Loucy (cell line): ENCODE data around the gene DCXR.

Experiments
- EZH2phosphoT487 ChIP-seq: fragments of 200-600 bp; IDR thresholded peaks from 2 replicates; pipeline ENCODE4 v1.6.1; 2018; ENCODE audit warnings: antibody characterized with exemption, mild to moderate bottlenecking, moderate library complexity, borderline replicate concordance
- TF ChIP-seq, protein P1 (sequence below): fragments of 200-600 bp; sonication (generic); conservative IDR thresholded peaks from 2 replicates; pipeline ENCODE4 v1.5.1; 2014; ENCODE audit warnings: mild to moderate bottlenecking, antibody characterized with exemption, low read length

DNA sequence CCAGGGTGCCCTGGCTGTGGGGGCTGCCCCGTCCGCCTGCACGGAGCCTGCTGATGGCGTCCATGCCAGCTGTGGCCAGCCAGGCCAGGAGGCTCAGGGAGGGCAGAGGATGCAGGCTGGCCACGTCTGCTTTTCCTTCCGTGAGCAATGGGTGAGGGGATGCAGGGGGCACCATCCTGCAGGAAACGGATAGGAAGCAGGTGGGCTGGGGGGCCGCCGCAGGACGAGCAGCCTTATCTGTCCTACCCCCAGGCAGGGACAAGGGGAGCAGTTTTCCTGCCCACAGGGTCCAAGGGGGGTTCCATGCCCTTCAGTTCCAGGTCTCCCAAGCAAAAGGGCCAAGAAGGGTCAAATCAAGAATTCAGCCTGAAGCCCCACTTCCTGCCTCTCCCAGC, 21.4 kb upstream of the DCXR start:
- TF ChIP-seq, protein P1, sequence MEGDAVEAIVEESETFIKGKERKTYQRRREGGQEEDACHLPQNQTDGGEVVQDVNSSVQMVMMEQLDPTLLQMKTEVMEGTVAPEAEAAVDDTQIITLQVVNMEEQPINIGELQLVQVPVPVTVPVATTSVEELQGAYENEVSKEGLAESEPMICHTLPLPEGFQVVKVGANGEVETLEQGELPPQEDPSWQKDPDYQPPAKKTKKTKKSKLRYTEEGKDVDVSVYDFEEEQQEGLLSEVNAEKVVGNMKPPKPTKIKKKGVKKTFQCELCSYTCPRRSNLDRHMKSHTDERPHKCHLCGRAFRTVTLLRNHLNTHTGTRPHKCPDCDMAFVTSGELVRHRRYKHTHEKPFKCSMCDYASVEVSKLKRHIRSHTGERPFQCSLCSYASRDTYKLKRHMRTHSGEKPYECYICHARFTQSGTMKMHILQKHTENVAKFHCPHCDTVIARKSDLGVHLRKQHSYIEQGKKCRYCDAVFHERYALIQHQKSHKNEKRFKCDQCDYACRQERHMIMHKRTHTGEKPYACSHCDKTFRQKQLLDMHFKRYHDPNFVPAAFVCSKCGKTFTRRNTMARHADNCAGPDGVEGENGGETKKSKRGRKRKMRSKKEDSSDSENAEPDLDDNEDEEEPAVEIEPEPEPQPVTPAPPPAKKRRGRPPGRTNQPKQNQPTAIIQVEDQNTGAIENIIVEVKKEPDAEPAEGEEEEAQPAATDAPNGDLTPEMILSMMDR = no peak
- no peak for TF ChIP-seq EZH2phosphoT487
